ENCODE measurements around the gene MYO5A. TPM values are rescaled to one million over a fixed set of nuclear protein-coding genes. Genes with fewer than 3 reads are reported as not detected.

Gene MYO5A
- total RNA-seq, 2 donors from 2014 or later: 14.0 to 19.5 TPM

- H3K9me3 Mint-ChIP-seq: no peaks in the 10 kb centered on the region
- no peak for ATAC-seq
- peak overlapping the region in 1 of 2 donors; percentile 67 for H3K27ac Mint-ChIP-seq
Measured at GRCh38 chr15:52351206-52351908, 177.3 kb downstream of the MYO5A start.

DNA sequence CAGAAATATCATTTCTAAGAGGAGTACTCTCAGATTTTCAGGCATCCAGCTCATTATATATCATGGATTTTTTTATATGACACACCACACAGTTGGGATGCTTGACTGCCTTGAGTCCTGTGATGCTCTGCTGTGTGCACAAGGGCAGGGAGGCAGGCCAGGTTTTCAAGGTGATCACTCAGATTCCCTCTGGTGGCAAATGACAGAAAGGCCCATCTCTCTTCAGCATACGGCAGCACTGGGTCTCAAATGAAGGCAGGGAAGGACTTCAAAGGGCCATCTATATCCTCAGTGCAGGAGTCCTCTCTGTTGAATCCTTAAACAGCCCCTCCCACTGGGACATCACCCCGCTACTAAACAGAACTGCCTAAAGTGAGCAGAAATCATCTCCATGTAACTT is 178.3 kb downstream of the MYO5A start:
- H3K9me3 Mint-ChIP-seq: no peaks in the 10 kb centered on the region
- no peak overlapping the region for H3K27ac Mint-ChIP-seq
- DNase-seq (ENCODE audit: low spot score in 2 of 2): no peak
- ATAC-seq: no peak
- H3K36me3 Mint-ChIP-seq: no peaks in the 10 kb centered on the region

More at GRCh38 chr15:52351206-52351908, 177.3 kb downstream of the MYO5A start:
- DNase-seq (ENCODE audit: low spot score in 2 of 2): no peak
- H3K36me3 Mint-ChIP-seq: no peaks in the 10 kb centered on the region

GRCh38 chr15:52349052-52349700 is 179.5 kb downstream of the MYO5A start:
- H3K27ac Mint-ChIP-seq: no peak overlapping the region
- H3K36me3 Mint-ChIP-seq: no peaks in the 10 kb centered on the region
- ATAC-seq (no peak), DNase-seq (ENCODE audit: low spot score in 2 of 2) (no peak)
- H3K9me3 Mint-ChIP-seq: no peaks in the 10 kb centered on the region

- Mint-ChIP-seq H3K27ac (no peak overlapping the region), H3K9me3 (no peaks in the 10 kb centered on the region), H3K36me3 (no peaks in the 10 kb centered on the region)
- ATAC-seq (no peak), DNase-seq (ENCODE audit: low spot score in 2 of 2) (no peak)
Measured at GRCh38 chr15:52348056-52348745, 180.5 kb downstream of the MYO5A start.

- Mint-ChIP-seq H3K36me3 (no peaks in the 10 kb centered on the region), H3K27ac (peak overlapping the region in 1 of 2 donors; percentile 2), H3K9me3 (no peaks in the 10 kb centered on the region)
- ATAC-seq (no peak), DNase-seq (ENCODE audit: low spot score in 2 of 2) (no peak)
Measured at GRCh38 chr15:52344592-52344991, 184.1 kb downstream of the MYO5A start.

- DNase-seq (ENCODE audit: low spot score in 2 of 2) (no peak), ATAC-seq (no peak)
- no peaks in the 10 kb centered on the region for H3K36me3 Mint-ChIP-seq
- peak overlapping the region in 1 of 2 donors; percentile 2 for H3K27ac Mint-ChIP-seq
- no peaks in the 10 kb centered on the region for H3K9me3 Mint-ChIP-seq
Measured at GRCh38 chr15:52343831-52344230, 184.8 kb downstream of the MYO5A start.

DNA sequence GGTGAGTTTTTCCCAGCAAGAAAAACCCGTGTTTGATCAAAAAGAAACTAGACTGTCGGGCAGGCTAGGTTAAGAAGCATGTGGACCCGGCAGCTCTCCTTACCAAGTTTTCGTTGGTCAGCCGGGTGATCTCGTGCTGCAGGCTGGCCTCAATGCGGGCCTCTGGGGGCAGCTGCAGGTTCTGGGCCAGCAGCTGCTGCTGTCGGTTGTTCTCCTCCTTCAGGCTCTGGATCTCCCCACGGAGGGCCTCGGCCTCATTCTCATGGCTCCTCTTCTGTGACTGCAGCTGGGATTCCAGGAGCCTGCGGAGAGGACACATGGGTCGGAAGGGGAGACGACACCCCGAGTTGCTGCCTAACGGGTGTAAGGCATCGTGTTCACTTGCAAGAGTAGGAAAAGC is 188.6 kb downstream of the MYO5A start:
- ATAC-seq: no peak
- no peaks in the 10 kb centered on the region for H3K36me3 Mint-ChIP-seq
- H3K27ac Mint-ChIP-seq: peak overlapping the region in 1 of 2 donors; percentile 80
- DNase-seq (ENCODE audit: low spot score in 2 of 2): no peak
- H3K9me3 Mint-ChIP-seq: no peaks in the 10 kb centered on the region

GRCh38 chr15:52338891-52339290 is 189.8 kb downstream of the MYO5A start:
- no peak for DNase-seq (ENCODE audit: low spot score in 2 of 2)
- Mint-ChIP-seq H3K36me3 (no peaks in the 10 kb centered on the region), H3K27ac (peak overlapping the region in 1 of 2 donors; percentile 41), H3K9me3 (no peaks in the 10 kb centered on the region)
- ATAC-seq: no peak

- Mint-ChIP-seq H3K9me3 (no peaks in the 10 kb centered on the region), H3K36me3 (no peaks in the 10 kb centered on the region), H3K27ac (no peak overlapping the region)
- ATAC-seq: no peak
- DNase-seq (ENCODE audit: low spot score in 2 of 2): no peak
Measured at GRCh38 chr15:52338058-52338457, 190.6 kb downstream of the MYO5A start.

- ATAC-seq (no peak), DNase-seq (ENCODE audit: low spot score in 2 of 2) (no peak)
- Mint-ChIP-seq H3K9me3 (no peaks in the 10 kb centered on the region), H3K36me3 (no peaks in the 10 kb centered on the region), H3K27ac (peak overlapping the region in 1 of 2 donors; percentile 50)
Measured at GRCh38 chr15:52337198-52337853, 191.4 kb downstream of the MYO5A start.

GRCh38 chr15:52336529-52336928 is 192.2 kb downstream of the MYO5A start:
- no peak overlapping the region for H3K27ac Mint-ChIP-seq
- H3K36me3 Mint-ChIP-seq: no peaks in the 10 kb centered on the region
- DNase-seq (ENCODE audit: low spot score in 2 of 2): no peak
- H3K9me3 Mint-ChIP-seq: no peaks in the 10 kb centered on the region
- ATAC-seq: no peak

GRCh38 chr15:52334491-52335160 is 194.1 kb downstream of the MYO5A start:
- no peaks in the 10 kb centered on the region for H3K36me3 Mint-ChIP-seq
- peak overlapping the region; percentile 1 to 35 for H3K27ac Mint-ChIP-seq
- DNase-seq (ENCODE audit: low spot score in 2 of 2) (no peak), ATAC-seq (no peak)
- H3K9me3 Mint-ChIP-seq: no peaks in the 10 kb centered on the region

- peak; percentile 97 to 100 for ATAC-seq
- H3K27ac Mint-ChIP-seq: peak overlapping the region; percentile 58 to 71
- no peaks in the 10 kb centered on the region for H3K36me3 Mint-ChIP-seq
Measured at GRCh38 chr15:52331490-52332240, 197.0 kb downstream of the MYO5A start.

GRCh38 chr15:52329987-52330386 is 198.7 kb downstream of the MYO5A start:
- DNase-seq (ENCODE audit: low spot score in 2 of 2) (no peak), ATAC-seq (no peak)
- Mint-ChIP-seq H3K27ac (no peak overlapping the region), H3K9me3 (no peaks in the 10 kb centered on the region), H3K36me3 (no peaks in the 10 kb centered on the region)

More at GRCh38 chr15:52331490-52332240, 197.0 kb downstream of the MYO5A start:
- peak; percentile 42 to 70 for DNase-seq (ENCODE audit: low spot score in 2 of 2)
- H3K9me3 Mint-ChIP-seq: no peaks in the 10 kb centered on the region

DNA sequence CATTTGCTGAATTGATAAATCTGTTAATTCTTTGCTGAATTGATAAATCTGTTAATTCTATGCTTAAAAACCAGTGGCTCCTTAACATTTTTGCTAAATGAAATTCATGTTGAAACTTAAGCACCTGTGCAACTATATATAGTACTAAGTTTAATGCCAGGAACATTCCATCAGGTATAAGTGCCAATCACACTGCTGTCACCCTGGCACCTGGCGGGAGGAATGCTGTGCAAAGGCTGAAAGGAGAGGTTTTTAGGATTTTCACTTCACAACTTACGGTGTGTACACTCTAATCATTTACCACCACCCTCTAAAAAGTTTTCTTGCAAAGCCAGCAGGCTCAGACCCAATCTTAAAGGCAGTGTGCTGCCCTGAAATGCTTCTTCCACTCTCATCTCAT is 199.5 kb downstream of the MYO5A start:
- DNase-seq (ENCODE audit: low spot score in 2 of 2) (no peak), ATAC-seq (no peak)
- Mint-ChIP-seq H3K27ac (no peak overlapping the region), H3K9me3 (no peaks in the 10 kb centered on the region), H3K36me3 (no peaks in the 10 kb centered on the region)

DNA sequence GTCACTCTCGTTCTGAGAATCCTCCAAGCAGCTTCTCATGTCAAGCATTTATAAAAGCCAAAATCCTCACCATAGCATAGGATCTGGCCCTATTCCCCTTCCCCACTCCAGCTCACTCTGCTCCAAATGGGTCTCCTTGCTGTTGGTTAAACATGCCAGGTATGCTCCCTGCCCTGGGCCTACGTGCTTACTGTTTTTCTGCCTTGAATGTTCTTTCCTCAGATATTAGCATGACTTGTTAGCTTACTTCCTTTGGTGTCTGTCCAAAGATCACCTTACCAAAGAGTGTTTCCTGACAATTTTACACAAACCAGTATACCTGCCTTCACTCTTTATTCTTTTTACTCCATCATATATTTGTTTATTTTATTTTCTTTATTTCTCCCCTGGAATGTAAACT is 200.0 kb downstream of the MYO5A start:
- H3K36me3 Mint-ChIP-seq: no peaks in the 10 kb centered on the region
- ATAC-seq: no peak
- DNase-seq (ENCODE audit: low spot score in 2 of 2): no peak
- peak overlapping the region in 1 of 2 donors; percentile 6 for H3K27ac Mint-ChIP-seq
- H3K9me3 Mint-ChIP-seq: no peaks in the 10 kb centered on the region
